A673 (cell line): Measurements from ENCODE around the gene MEGF10. TPM values are rescaled to one million over a fixed set of nuclear protein-coding genes. Genes with fewer than 3 reads are reported as not detected.
"Not testable (repeated sequence)": the region's sequence is repeated elsewhere in the genome, so short reads cannot be mapped to it uniquely, and the experiment has no call there.

Experiments
- BruUV-seq: library from RNA; stranded (reverse); fragments of 400-500 nt; replicated peaks from 2 replicates; lab custom pipeline; 2021; lab: Mats Ljungman, UMichigan
- CTCF ChIA-PET: fragments of 300-600 bp; sonication (Branson Sonifier 250); formaldehyde crosslinking; loops from one replicate; lab custom pipeline; 2022; ENCODE audit warnings: antibody characterized with exemption; lab: Charles Lee
- POLR2A ChIA-PET: fragments of 300-600 bp; sonication (Branson Sonifier 250); formaldehyde crosslinking; loops from one replicate; lab custom pipeline; 2022; ENCODE audit warnings: antibody characterized with exemption; ENCODE audit not compliant: low non-redundant PET; lab: Charles Lee
- DNase-seq: peaks from one replicate; pipeline ENCODE4 v3.0.0-alpha.2; 2015; ENCODE audit warnings: low spot score
- H3K27ac ChIP-seq: fragments of 200-600 bp; sonication (generic); 2 replicates; pipeline ENCODE4 v1.5.1; 2016; ENCODE audit warnings: mixed run types, low read depth, mild to moderate bottlenecking, mixed read lengths, antibody characterized with exemption, low read length; ENCODE audit not compliant: poor library complexity, severe bottlenecking
- H3K27me3 ChIP-seq: fragments of 200-600 bp; sonication (generic); replicated peaks from 2 replicates; pipeline ENCODE4 v1.6.1; 2017; ENCODE audit warnings: mixed run types, low read depth, mild to moderate bottlenecking, mixed read lengths, antibody characterized with exemption, low read length; ENCODE audit not compliant: insufficient read depth, poor library complexity
- H3K36me3 ChIP-seq: fragments of 200-600 bp; sonication (generic); 2 replicates; pipeline ENCODE4 v1.6.1; 2016; ENCODE audit warnings: mixed run types, mild to moderate bottlenecking, mixed read lengths, antibody characterized with exemption, low read length; ENCODE audit not compliant: insufficient read depth, poor library complexity, severe bottlenecking
- H3K4me1 ChIP-seq: fragments of 200-600 bp; sonication (generic); 2 replicates; pipeline ENCODE4 v1.6.1; 2017; ENCODE audit warnings: mixed run types, mild to moderate bottlenecking, mixed read lengths, antibody characterized with exemption, low read length; ENCODE audit not compliant: insufficient read depth, poor library complexity, severe bottlenecking
- H3K4me3 ChIP-seq: fragments of 200-600 bp; sonication (generic); 2 replicates; pipeline ENCODE4 v1.5.1; 2016; ENCODE audit warnings: low read depth, mixed run types, mild to moderate bottlenecking, mixed read lengths, low read length; ENCODE audit not compliant: poor library complexity, severe bottlenecking
- H3K9me3 ChIP-seq: fragments of 200-600 bp; sonication (generic); 2 replicates; pipeline ENCODE4 v1.6.1; 2016; ENCODE audit warnings: mixed run types, low read depth, mild to moderate bottlenecking, mixed read lengths, antibody characterized with exemption, low read length; ENCODE audit not compliant: poor library complexity, severe bottlenecking
- EZH2 ChIP-seq: fragments of 200-600 bp; sonication (generic); IDR thresholded peaks from 2 replicates; pipeline ENCODE4 v1.6.1; 2017; ENCODE audit warnings: borderline replicate concordance, low read depth, mild to moderate bottlenecking, mixed read lengths, antibody characterized with exemption, low read length; ENCODE audit not compliant: poor library complexity, severe bottlenecking
- intact Hi-C: fragments of 100-400 bp; cut with micrococcal nuclease; formaldehyde crosslinking; loops from one replicate; pipeline ENCODE4 v1.10.0; 2022; ENCODE audit not compliant: unreplicated experiment
- total RNA-seq: library from RNA; stranded (reverse); gene quantifications from 2 replicates; pipeline ENCODE4 v1.2.3, GENCODE V29; 2021
- TF ChIP-seq, protein P1 (sequence below): fragments of 300-800, 200-600 bp; sonication (generic); conservative IDR thresholded peaks from 2 replicates; pipeline ENCODE4 v1.5.1; 2017; ENCODE audit warnings: low read depth, mild to moderate bottlenecking, antibody characterized with exemption, low read length, moderate library complexity, mixed read lengths

The MEGF10 gene
- total RNA-seq, 1 experiment from 2014 or later = 0.71 TPM

GRCh38 chr5:127256886-127257597, 33.6 kb upstream of the MEGF10 start:
- DNase-seq = no peak
- Histone ChIP-seq H3K4me3 (no peak overlapping the region), H3K27me3 (peaks cover 12% of the 10 kb centered on the region), H3K36me3 (no peaks in the 10 kb centered on the region), H3K4me1 (no peaks in the 10 kb centered on the region), H3K9me3 (peaks cover 3% of the 10 kb centered on the region), H3K27ac (no peak overlapping the region)
- CTCF ChIA-PET = no interaction called here
- intact Hi-C loops = no loop called here
- BruUV-seq = no TSS peak
- TF ChIP-seq, protein P1, sequence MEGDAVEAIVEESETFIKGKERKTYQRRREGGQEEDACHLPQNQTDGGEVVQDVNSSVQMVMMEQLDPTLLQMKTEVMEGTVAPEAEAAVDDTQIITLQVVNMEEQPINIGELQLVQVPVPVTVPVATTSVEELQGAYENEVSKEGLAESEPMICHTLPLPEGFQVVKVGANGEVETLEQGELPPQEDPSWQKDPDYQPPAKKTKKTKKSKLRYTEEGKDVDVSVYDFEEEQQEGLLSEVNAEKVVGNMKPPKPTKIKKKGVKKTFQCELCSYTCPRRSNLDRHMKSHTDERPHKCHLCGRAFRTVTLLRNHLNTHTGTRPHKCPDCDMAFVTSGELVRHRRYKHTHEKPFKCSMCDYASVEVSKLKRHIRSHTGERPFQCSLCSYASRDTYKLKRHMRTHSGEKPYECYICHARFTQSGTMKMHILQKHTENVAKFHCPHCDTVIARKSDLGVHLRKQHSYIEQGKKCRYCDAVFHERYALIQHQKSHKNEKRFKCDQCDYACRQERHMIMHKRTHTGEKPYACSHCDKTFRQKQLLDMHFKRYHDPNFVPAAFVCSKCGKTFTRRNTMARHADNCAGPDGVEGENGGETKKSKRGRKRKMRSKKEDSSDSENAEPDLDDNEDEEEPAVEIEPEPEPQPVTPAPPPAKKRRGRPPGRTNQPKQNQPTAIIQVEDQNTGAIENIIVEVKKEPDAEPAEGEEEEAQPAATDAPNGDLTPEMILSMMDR = no peak
- no peak for TF ChIP-seq EZH2
- POLR2A ChIA-PET = no interaction called here

- intact Hi-C loops = no loop called here
- no peak overlapping the region for H3K27ac ChIP-seq
- no peaks in the 10 kb centered on the region for H3K36me3 ChIP-seq
- ChIA-PET CTCF (no interaction called here), POLR2A (no interaction called here)
- no peak overlapping the region for H3K4me3 ChIP-seq
- TF ChIP-seq, protein P1 = no peak
- TF ChIP-seq EZH2 = no peak
- no peaks in the 10 kb centered on the region for H3K4me1 ChIP-seq
- BruUV-seq = no TSS peak
- no peak for DNase-seq
- H3K9me3 ChIP-seq = no peaks in the 10 kb centered on the region
- peaks cover 12% of the 10 kb centered on the region for H3K27me3 ChIP-seq
These were observed 29.9 kb upstream of the MEGF10 start for GRCh38 chr5:127260686-127261085.

- H3K27me3 ChIP-seq = peaks cover 12% of the 10 kb centered on the region
- H3K9me3 ChIP-seq, DNase-seq, H3K36me3 ChIP-seq, H3K27ac ChIP-seq, BruUV-seq, intact Hi-C loops, H3K4me3 ChIP-seq, POLR2A ChIA-PET, CTCF ChIA-PET, H3K4me1 ChIP-seq: not testable (repeated sequence)
These were observed 25.1 kb upstream of the MEGF10 start for GRCh38 chr5:127265473-127265872.

GRCh38 chr5:127268342-127268741, 22.3 kb upstream of the MEGF10 start:
- intact Hi-C loops, BruUV-seq: not testable (repeated sequence)

GRCh38 chr5:127270713-127271112, 19.9 kb upstream of the MEGF10 start:
- POLR2A ChIA-PET, DNase-seq, BruUV-seq, H3K27ac ChIP-seq, H3K36me3 ChIP-seq, H3K9me3 ChIP-seq, H3K4me1 ChIP-seq, H3K4me3 ChIP-seq, CTCF ChIA-PET, H3K27me3 ChIP-seq, intact Hi-C loops: not testable (repeated sequence)

More at GRCh38 chr5:127268342-127268741, 22.3 kb upstream of the MEGF10 start:
- CTCF ChIA-PET, H3K4me3 ChIP-seq, H3K9me3 ChIP-seq, DNase-seq, H3K27me3 ChIP-seq, H3K36me3 ChIP-seq, H3K4me1 ChIP-seq, POLR2A ChIA-PET, H3K27ac ChIP-seq: not testable (repeated sequence)
